ENCODE measurements around the gene NLGN1. TPM values are rescaled to one million over a fixed set of nuclear protein-coding genes. Genes with fewer than 3 reads are reported as not detected.

The NLGN1 gene
- total and polyA plus RNA-seq, 5 donors = 0.48 to 2.2 (median 0.97) TPM

DNA sequence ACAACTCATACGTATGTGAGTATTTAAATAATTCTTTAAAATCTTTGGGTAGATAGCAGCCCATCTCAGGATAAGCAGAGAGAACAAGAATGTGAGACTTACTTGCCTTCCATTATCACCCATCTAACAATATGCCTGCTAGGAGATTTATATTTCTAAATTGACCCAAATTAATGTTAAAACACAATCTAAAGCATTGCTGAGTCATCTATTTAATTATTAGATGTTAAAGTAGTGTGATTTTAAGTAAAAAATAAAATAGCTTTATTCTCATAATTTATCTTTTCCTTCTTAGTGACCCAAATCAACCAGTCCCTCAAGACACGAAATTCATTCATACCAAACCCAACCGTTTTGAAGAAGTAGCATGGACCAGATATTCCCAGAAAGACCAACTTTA lies 882.6 kb downstream of the NLGN1 start:
- intact Hi-C loops (cut with DNase I) = no loop called here
- Histone ChIP-seq H3K9me3 (ENCODE audit: control insufficient read depth, low read length) (no peaks in the 10 kb centered on the region), H3K27ac (ENCODE audit: low read length) (no peak overlapping the region), H3K27me3 (ENCODE audit: control insufficient read depth, insufficient read depth) (no peaks in the 10 kb centered on the region), H3K4me3 (ENCODE audit: low read length) (no peak overlapping the region), H3K4me1 (ENCODE audit: control insufficient read depth, insufficient read depth, low read length) (no peaks in the 10 kb centered on the region)
- DNase-seq (no peak), ATAC-seq (no peak)
- WGBS = 83% methylated on average over 3 of the region's 3 CpGs

GRCh38 chr3:174285242-174285864 lies 887.8 kb downstream of the NLGN1 start:
- no peak overlapping the region for H3K27ac ChIP-seq (ENCODE audit: low read length)
- intact Hi-C loops (cut with DNase I) = no loop called here
- 28% methylated on average over 3 of the region's 3 CpGs for WGBS
- ATAC-seq (no peak), DNase-seq (no peak)
- H3K27me3 ChIP-seq (ENCODE audit: control insufficient read depth, insufficient read depth) = no peaks in the 10 kb centered on the region
- no peaks in the 10 kb centered on the region for H3K4me1 ChIP-seq (ENCODE audit: control insufficient read depth, insufficient read depth, low read length)
- H3K4me3 ChIP-seq (ENCODE audit: low read length) = no peak overlapping the region
- no peaks in the 10 kb centered on the region for H3K9me3 ChIP-seq (ENCODE audit: control insufficient read depth, low read length)

GRCh38 chr3:174287705-174288104 lies 890.2 kb downstream of the NLGN1 start:
- WGBS = 77% methylated on average over 1 of the region's 1 CpG

GRCh38 chr3:174294616-174295015 lies 897.1 kb downstream of the NLGN1 start:
- intact Hi-C loops (cut with DNase I) = no loop called here
- DNase-seq = no peak
- no peaks in the 10 kb centered on the region for H3K4me1 ChIP-seq (ENCODE audit: control insufficient read depth, insufficient read depth, low read length)
- no peak overlapping the region for H3K27ac ChIP-seq (ENCODE audit: low read length)
- no peaks in the 10 kb centered on the region for H3K9me3 ChIP-seq (ENCODE audit: control insufficient read depth, low read length)
- no peaks in the 10 kb centered on the region for H3K27me3 ChIP-seq (ENCODE audit: control insufficient read depth, insufficient read depth)
- no peak overlapping the region for H3K4me3 ChIP-seq (ENCODE audit: low read length)
- no peak for ATAC-seq

More at GRCh38 chr3:174287705-174288104, 890.2 kb downstream of the NLGN1 start:
- no peak overlapping the region for H3K27ac ChIP-seq (ENCODE audit: low read length)
- H3K4me3 ChIP-seq (ENCODE audit: low read length) = no peak overlapping the region
- no peaks in the 10 kb centered on the region for H3K27me3 ChIP-seq (ENCODE audit: control insufficient read depth, insufficient read depth)
- H3K9me3 ChIP-seq (ENCODE audit: control insufficient read depth, low read length) = no peaks in the 10 kb centered on the region
- intact Hi-C loops (cut with DNase I) = no loop called here
- ATAC-seq = no peak
- no peaks in the 10 kb centered on the region for H3K4me1 ChIP-seq (ENCODE audit: control insufficient read depth, insufficient read depth, low read length)
- DNase-seq = no peak

- DNase-seq (no peak), ATAC-seq (no peak)
- Histone ChIP-seq H3K9me3 (ENCODE audit: control insufficient read depth, low read length) (no peaks in the 10 kb centered on the region), H3K27me3 (ENCODE audit: control insufficient read depth, insufficient read depth) (no peaks in the 10 kb centered on the region), H3K27ac (ENCODE audit: low read length) (no peak overlapping the region), H3K4me1 (ENCODE audit: control insufficient read depth, insufficient read depth, low read length) (no peaks in the 10 kb centered on the region), H3K4me3 (ENCODE audit: low read length) (no peak overlapping the region)
- WGBS = 71% methylated on average over 7 of the region's 7 CpGs
- intact Hi-C loops (cut with DNase I) = no loop called here
These were observed 898.0 kb downstream of the NLGN1 start for GRCh38 chr3:174295306-174296092.

DNA sequence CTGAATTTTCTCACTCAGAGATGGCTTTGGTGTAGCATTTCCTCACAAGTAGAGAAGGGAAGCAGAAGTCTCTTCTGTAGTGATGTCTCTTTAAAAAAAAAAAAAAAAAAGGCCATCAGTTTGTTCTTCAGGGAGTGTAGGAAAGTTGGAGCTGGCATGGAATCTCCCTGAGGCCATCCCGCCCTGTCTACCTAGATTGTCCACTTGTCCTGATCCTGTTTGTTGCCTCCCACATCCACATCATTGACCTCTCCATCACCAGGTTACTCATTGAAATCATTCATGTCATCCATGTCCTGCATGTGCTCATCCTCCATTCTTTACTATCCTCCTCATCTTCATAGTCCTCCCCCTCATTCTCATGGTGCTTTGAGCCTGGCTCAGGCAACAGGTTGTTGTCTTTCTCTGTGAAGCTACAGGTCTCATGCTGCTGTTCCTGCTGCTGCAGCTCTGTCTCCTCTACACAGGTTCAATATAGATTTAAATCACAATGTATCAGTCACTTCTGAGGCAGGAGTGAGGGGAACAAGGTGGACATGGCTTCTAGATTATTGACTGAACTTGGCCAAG lies 905.3 kb downstream of the NLGN1 start:
- 87% methylated on average over 1 of the region's 1 CpG for WGBS
- intact Hi-C loops (cut with DNase I) = no loop called here
- no peaks in the 10 kb centered on the region for H3K27me3 ChIP-seq (ENCODE audit: control insufficient read depth, insufficient read depth)
- H3K4me3 ChIP-seq (ENCODE audit: low read length) = no peak overlapping the region
- no peak for ATAC-seq
- no peak overlapping the region for H3K27ac ChIP-seq (ENCODE audit: low read length)
- no peak for DNase-seq
- H3K4me1 ChIP-seq (ENCODE audit: control insufficient read depth, insufficient read depth, low read length) = peaks cover 2% of the 10 kb centered on the region
- no peaks in the 10 kb centered on the region for H3K9me3 ChIP-seq (ENCODE audit: control insufficient read depth, low read length)

DNA sequence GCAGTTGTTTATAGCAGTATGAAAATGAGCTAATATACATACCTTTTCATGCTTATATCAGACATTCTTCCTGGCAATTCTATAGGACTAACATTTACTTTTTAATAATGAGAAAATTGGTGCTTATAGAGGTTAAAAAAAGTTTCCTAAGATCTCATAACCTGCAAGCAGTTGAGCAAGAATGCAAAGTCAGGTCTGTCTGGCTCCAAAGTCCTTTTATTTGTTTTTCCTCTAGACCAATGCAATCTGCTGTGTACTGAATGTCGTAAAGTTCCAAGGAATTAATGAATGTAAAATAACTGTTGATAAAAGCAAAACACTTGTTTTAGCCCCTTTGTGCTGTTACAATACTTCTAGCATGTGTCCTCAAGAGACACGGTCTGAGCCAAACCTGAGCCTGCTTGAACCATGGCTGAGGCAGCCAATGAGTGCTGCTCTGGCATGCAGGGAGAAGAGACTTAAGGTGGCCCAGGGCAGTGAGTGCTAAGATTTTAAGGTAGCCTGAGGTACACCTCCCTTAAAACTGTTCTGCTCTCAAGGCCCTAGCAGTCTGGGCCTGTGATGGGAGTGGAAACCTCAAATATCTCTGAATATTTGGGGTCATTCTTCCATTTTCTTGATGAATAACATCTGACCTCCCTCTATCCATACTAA lies 906.5 kb downstream of the NLGN1 start:
- peak in 1 of 3 donors; percentile 24 for DNase-seq

GRCh38 chr3:174308736-174309135 lies 911.2 kb downstream of the NLGN1 start:
- no peak for DNase-seq
- Histone ChIP-seq H3K27ac (ENCODE audit: low read length) (no peak overlapping the region), H3K27me3 (ENCODE audit: control insufficient read depth, insufficient read depth) (no peaks in the 10 kb centered on the region), H3K4me1 (ENCODE audit: control insufficient read depth, insufficient read depth, low read length) (peaks cover 2% of the 10 kb centered on the region), H3K9me3 (ENCODE audit: control insufficient read depth, low read length) (no peaks in the 10 kb centered on the region), H3K4me3 (ENCODE audit: low read length) (no peak overlapping the region)
- intact Hi-C loops (cut with DNase I) = no loop called here
- 81% methylated on average over 1 of the region's 1 CpG for WGBS
- no peak for ATAC-seq

More for the DNA sequence above, 906.5 kb downstream of the NLGN1 start:
- no peak overlapping the region for H3K4me3 ChIP-seq (ENCODE audit: low read length)
- no peak overlapping the region for H3K27ac ChIP-seq (ENCODE audit: low read length)
- no peaks in the 10 kb centered on the region for H3K9me3 ChIP-seq (ENCODE audit: control insufficient read depth, low read length)
- H3K27me3 ChIP-seq (ENCODE audit: control insufficient read depth, insufficient read depth) = no peaks in the 10 kb centered on the region
- H3K4me1 ChIP-seq (ENCODE audit: control insufficient read depth, insufficient read depth, low read length) = peaks cover 2% of the 10 kb centered on the region
- intact Hi-C loops (cut with DNase I) = no loop called here
- ATAC-seq = no peak
- 29% methylated on average over 2 of the region's 2 CpGs for WGBS

DNA sequence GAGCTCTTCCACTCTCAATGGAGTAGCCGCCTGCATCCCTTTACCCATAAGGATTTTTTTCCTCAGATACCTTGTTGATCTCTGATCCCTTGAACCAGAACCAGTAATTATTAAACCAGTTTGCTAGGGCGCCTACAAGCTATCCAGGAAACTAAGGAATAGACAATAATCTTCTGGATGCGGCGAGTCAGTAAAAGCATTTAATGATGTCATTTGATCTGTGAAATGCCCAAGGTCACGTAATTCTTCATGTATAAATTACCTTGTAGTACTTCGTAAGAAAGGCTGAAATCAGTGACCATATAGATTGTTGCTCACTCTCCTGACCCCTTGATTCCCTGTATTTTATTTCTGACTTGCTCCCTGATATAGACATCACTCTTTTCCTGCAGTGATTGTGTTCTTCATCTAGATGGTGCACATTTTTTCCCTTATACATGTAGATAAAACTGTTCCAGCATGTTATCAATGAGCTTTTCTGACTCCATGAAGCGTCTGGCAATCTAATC lies 913.0 kb downstream of the NLGN1 start:
- ATAC-seq (no peak), DNase-seq (no peak)
- Histone ChIP-seq H3K4me1 (ENCODE audit: control insufficient read depth, insufficient read depth, low read length) (no peaks in the 10 kb centered on the region), H3K27ac (ENCODE audit: low read length) (no peak overlapping the region), H3K9me3 (ENCODE audit: control insufficient read depth, low read length) (no peaks in the 10 kb centered on the region), H3K27me3 (ENCODE audit: control insufficient read depth, insufficient read depth) (no peaks in the 10 kb centered on the region), H3K4me3 (ENCODE audit: low read length) (no peak overlapping the region)
- 69% methylated on average over 7 of the region's 7 CpGs for WGBS
- intact Hi-C loops (cut with DNase I) = no loop called here

- no peak for DNase-seq
- intact Hi-C loops (cut with DNase I) = no loop called here
- Histone ChIP-seq H3K9me3 (ENCODE audit: control insufficient read depth, low read length) (no peaks in the 10 kb centered on the region), H3K27me3 (ENCODE audit: control insufficient read depth, insufficient read depth) (no peaks in the 10 kb centered on the region), H3K4me3 (ENCODE audit: low read length) (no peak overlapping the region), H3K27ac (ENCODE audit: low read length) (no peak overlapping the region), H3K4me1 (ENCODE audit: control insufficient read depth, insufficient read depth, low read length) (no peaks in the 10 kb centered on the region)
- no peak for ATAC-seq
- WGBS = 94% methylated on average over 2 of the region's 2 CpGs
These were observed 917.7 kb downstream of the NLGN1 start for GRCh38 chr3:174315225-174315624.

DNA sequence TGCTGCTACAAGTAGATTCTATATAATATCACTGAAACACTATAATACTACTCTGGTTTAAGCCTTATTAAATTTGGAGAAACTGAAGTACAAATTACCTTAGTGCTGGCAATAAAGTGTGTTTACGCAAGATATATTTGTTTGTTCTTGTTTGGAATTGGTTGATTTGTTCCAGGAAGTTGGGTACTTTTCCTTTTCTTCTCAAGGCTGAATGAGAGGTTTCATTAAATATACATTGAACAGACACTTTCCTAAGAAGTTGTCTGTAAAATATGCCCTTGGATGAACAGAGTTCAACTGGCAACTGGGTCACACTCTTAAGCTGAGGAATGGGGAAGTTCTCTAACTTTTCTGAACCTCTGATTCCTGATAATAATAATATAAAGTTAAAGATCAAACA lies 919.5 kb downstream of the NLGN1 start:
- Histone ChIP-seq H3K9me3 (ENCODE audit: control insufficient read depth, low read length) (no peaks in the 10 kb centered on the region), H3K4me3 (ENCODE audit: low read length) (no peak overlapping the region), H3K27ac (ENCODE audit: low read length) (no peak overlapping the region), H3K4me1 (ENCODE audit: control insufficient read depth, insufficient read depth, low read length) (no peaks in the 10 kb centered on the region), H3K27me3 (ENCODE audit: control insufficient read depth, insufficient read depth) (no peaks in the 10 kb centered on the region)
- ATAC-seq = no peak
- intact Hi-C loops (cut with DNase I) = no loop called here
- 95% methylated on average over 1 of the region's 1 CpG for WGBS
- no peak for DNase-seq

Measured in right cardiac atrium (tissue), 5 donors.